ENCODE measurements around the gene SSBP2.
"Not testable (repeated sequence)": the region's sequence is repeated elsewhere in the genome, so short reads cannot be mapped to it uniquely, and the experiment has no call there.

Gene SSBP2

DNA sequence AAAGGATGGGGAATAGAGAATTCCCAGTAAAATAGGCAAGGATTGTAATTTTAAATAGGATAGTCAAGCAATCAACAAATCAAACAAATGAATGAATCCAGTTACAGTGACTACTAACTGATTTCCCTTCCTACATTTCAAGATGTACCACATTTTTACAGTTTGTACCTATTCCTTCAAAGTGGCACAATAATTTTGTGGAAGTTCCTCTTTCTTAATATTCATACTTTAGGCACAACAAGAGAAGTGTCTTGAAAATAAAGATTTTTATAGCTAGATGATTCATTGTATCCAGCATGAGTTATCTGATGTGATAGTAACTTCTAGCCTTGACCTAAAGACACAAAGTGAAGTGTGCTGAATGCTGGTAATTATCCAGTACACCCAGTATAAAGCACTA, 234.8 kb downstream of the SSBP2 start:
- TF ChIP-seq ZNF274 (IDR thresholded peaks at IDR 0.05; ENCODE audit: low read depth, low read length): no peak
- H3K4me3 ChIP-seq (ENCODE audit: low read length): no peak overlapping the region

DNA sequence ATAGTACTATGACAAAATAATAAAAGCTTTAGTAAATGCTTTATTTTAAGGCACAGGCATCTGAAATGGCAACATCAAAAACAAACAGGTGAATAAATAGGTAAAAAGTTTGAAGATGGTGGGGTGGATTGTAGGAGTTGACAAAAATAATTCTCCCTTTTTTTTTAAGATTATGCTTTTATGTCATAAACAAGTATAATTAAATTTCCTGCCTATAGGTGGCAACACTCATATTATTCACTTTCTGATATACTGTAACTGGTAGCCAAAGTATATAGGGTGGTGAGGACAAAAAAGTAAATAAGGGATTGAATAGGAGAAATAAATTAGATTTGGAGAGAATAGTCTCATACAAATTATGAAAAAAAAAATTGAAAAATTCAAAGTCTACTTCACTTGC, 236.9 kb downstream of the SSBP2 start:
- TF ChIP-seq ZNF274 (IDR thresholded peaks at IDR 0.05; ENCODE audit: low read depth, low read length): no peak
- no peak overlapping the region for H3K4me3 ChIP-seq (ENCODE audit: low read length)

DNA sequence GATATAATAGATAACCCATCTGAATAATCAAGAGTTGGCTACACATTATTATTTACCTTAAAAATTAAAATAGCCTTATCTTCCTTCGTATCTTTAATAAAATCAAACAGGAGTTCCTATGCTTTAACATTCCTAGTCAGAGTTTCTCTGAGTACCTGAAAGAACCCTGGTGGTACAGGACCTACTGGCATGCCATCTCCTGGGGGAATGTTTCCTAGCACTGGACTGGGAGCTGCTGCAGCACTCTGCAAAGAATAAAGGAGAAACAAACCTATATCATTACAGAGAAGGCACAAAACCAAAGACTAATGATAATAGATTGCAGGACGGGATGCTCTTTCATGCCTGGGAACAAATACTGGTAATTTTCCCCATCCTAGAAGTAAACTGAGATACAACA, 237.4 kb downstream of the SSBP2 start:
- no peak overlapping the region for H3K4me3 ChIP-seq (ENCODE audit: low read length)
- no peak for TF ChIP-seq ZNF274 (IDR thresholded peaks at IDR 0.05; ENCODE audit: low read depth, low read length)

DNA sequence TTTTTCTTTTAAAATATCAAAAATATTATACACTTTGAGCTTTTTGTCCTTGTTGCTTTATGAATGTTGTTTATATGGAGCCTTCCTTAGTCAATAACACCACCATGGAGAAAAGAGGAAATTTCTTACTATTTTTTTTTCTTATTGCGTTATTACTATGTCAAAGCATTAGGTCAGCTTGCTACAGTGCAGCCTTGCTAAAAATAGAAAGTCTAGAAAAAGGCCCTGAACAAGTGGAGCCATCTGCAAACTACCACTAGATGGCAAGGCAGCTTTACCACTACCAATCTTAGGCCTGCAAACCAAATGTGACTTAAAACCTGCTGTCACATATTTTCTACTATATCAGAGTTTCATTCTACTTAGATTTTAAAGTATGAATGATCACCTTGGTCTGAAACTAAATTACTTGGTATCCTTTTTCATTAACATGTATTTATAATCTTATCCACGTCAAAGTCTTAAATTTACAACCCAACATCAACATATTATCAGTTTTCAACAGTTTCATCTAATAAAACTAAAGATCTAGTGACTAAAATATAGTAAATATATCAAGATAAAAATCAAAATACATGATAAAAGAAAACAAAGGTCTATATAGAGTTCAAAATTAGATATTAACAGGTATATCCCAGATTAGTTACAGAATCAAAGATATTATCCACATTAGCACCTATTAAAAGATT, 243.9 kb downstream of the SSBP2 start:
- no peak overlapping the region for H3K4me3 ChIP-seq (ENCODE audit: low read length)
- TF ChIP-seq ZNF274 (IDR thresholded peaks at IDR 0.05; ENCODE audit: low read depth, low read length): no peak

DNA sequence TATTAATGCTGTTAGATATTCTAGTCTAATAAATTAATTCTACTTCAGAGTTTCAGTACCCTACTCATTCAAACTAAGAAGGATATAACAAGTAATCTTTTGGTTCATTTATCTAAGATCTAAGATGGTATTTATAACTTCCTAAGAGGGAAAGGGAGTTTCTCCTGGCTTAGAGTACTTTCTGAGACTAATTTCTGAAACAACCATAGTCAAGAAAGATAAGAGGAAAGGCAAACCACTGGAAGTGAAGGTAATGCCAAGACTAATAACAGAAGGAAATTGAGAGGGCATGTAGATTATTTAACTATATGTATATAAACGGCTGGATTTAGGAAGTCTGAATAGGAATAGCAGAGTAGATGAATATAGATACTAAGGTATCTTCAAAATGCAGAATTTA, 244.5 kb downstream of the SSBP2 start:
- TF ChIP-seq ZNF274 (IDR thresholded peaks at IDR 0.05; ENCODE audit: low read depth, low read length): no peak
- no peak overlapping the region for H3K4me3 ChIP-seq (ENCODE audit: low read length)

DNA sequence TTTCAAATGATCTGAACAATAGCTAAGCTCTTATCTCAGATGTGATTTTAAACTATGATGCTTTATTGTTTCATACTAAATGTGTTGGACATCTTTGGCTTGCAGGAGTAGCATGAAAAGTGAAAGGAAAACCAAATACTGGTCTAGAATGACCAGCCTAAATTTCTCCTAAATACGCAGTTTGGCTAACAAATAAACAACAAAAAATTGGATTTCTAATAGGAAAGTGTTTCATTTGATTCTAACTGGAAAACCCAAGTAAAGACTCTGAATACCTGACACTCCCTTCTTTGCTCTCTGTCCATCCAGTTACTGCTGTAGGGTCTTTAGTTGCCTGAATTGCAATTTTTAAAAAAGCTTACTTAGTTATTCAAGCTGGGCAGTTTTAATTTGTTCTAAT, 245.2 kb downstream of the SSBP2 start:
- no peak for TF ChIP-seq ZNF274 (IDR thresholded peaks at IDR 0.05; ENCODE audit: low read depth, low read length)
- no peak overlapping the region for H3K4me3 ChIP-seq (ENCODE audit: low read length)

DNA sequence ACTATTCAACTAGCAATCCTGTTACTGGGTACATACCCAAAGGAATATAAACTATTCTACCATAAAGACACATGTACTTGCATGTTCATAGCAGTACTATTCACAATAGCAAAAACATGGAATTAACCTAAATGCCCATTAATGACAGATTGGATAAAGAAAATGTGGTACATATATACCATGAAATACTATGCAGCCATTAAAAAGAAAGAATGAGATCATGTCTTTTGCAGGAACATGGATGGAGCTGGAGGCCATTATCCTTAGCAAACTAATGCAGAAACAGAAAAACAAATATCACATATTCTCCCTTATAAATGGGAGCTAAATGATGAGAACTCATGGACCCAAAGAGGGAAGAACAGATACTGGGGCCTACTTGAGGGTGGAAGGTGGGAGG, 247.3 kb downstream of the SSBP2 start:
- not testable (repeated sequence) for H3K4me3 ChIP-seq (ENCODE audit: low read length)

DNA sequence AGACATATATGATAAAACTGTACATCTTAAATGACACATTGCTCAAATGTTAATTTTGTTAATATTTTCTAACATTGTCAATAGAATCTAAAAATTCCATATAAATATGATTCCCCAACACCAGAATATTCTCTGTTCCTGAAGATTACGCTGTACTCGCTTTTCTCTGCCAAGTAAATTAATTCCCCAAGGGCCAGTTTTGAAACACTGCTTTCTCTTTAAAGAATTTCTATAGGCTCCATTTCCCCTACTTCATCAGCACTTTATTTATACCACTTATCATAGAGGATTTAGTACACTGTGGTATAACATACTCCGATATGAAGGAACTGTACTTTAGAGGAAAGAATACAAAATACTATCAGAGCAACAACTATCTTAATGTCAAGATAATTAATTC, 255.6 kb downstream of the SSBP2 start:
- no peak overlapping the region for H3K4me3 ChIP-seq (ENCODE audit: low read length)
- TF ChIP-seq ZNF274 (IDR thresholded peaks at IDR 0.05; ENCODE audit: low read depth, low read length): no peak

DNA sequence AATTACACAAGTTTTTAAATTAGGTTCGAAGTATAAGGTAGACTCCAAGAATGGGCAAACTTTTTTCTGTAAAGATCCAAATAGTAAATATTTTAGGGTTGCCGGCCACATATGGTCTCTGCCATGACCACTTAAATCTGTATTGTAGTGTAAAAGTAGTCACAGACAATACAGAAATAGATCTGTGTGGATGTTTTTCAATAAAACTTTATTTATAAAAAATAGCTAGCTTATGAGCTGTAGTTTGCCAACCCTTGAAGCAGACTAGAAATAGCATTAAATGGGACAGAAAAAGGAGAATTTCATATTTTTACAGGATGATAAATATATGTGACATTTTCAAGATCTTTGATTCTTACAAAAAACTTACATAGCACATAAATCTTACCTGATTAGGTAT, 262.0 kb downstream of the SSBP2 start:
- no peak overlapping the region for H3K4me3 ChIP-seq (ENCODE audit: low read length)
- no peak for TF ChIP-seq ZNF274 (IDR thresholded peaks at IDR 0.05; ENCODE audit: low read depth, low read length)

DNA sequence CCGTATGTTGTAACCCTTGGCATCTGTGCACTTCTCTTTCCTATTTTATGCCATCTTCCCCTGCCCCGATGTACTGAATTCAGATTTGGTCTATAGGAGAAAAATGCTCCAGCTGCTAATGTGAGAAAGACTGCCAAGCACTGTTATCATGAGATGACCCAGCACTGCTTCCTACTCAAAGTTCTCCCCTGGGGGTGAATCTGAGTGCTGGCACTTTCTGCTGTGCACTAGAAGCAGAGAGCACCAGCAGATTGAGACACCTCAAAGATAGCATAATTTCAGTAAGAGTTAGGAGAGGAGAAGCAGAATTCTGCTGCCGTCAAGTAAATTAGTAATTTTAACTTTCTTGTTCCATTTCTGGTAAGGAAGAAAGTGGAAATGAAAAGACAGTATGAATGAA, 264.2 kb downstream of the SSBP2 start:
- TF ChIP-seq ZNF274 (IDR thresholded peaks at IDR 0.05; ENCODE audit: low read depth, low read length): no peak
- H3K4me3 ChIP-seq (ENCODE audit: low read length): no peak overlapping the region

DNA sequence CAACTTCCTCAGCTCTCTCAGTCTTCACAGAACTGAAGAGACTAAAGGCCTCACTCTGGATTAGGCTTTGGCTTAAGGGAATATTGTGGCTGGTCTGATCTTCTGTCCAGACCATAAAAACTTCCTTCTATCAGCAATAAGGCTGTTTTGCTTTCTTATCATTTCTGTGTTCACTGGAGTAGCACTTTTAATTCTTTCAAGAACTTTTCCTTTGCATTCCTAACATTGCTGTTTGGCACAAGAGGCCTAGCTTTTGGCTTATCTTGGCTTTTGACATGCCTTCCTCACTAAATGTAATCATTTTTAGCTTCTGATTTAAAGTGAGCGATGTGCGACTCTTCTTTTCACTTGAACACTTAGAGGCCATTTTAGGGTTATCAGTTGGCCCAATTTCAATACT, 268.3 kb downstream of the SSBP2 start:
- TF ChIP-seq ZNF274 (IDR thresholded peaks at IDR 0.05; ENCODE audit: low read depth, low read length): no peak
- H3K4me3 ChIP-seq (ENCODE audit: low read length): no peak overlapping the region

DNA sequence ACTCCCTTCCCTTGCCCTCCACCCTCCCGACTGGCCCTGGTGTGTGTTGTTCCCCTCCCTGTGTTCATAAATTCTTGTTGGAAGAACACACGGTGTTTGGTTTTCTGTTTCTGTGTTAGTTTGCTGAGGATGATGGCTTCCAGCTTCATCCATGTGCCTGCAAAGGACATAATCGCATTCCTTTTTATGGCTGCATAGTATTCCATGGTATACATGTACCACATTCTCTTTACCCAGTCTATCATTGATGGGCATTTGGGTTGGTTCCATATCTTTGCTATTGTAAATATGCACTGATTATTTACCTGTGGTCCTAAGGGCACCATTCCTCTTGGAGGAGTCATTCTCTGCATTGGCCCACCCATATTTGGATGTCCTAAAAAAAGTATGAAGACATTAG, 277.5 kb downstream of the SSBP2 start:
- H3K4me3 ChIP-seq (ENCODE audit: low read length): not testable (repeated sequence)

DNA sequence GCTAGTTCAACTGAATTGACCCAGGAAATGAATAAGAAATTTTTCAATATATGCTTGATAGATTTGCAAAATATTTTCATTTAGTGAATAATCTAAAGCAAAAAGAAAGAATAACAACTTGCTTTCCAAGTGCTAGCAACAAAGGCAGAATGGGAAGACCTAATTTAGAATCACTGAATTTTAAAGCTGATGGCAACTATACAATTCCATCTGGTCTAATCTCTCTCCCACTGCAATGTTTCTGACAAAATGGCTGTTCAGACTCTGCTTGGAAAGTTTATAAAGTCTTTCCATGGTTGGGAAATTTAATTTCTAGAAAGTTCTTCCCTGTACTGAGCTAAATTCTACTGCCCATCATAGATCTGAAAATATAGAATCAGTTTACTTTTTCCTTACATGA, 281.2 kb downstream of the SSBP2 start:
- no peak for TF ChIP-seq ZNF274 (IDR thresholded peaks at IDR 0.05; ENCODE audit: low read depth, low read length)

DNA sequence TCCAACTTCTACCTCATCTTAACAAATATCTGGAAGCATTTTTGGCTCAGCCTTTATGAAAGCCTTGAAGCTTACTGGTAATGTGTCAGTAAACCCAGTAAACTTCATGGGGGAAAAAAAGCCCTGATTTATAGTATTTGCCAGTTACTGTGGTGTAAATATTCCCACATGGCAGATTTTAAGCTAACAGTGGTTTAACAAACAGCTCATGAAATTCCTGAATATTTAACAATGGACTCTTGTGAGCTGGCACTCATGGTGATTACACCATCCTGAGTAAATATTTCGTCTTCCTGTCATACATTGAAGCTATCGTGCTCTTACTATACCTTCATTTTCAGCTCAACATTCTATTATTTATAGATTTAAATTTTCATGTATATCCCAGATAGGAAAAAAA, 300.0 kb downstream of the SSBP2 start:
- H3K4me3 ChIP-seq (ENCODE audit: low read length): no peak overlapping the region
- TF ChIP-seq ZNF274 (IDR thresholded peaks at IDR 0.05; ENCODE audit: low read depth, low read length): no peak

More for the DNA sequence above, 281.2 kb downstream of the SSBP2 start:
- H3K4me3 ChIP-seq (ENCODE audit: low read length): no peak overlapping the region

DNA sequence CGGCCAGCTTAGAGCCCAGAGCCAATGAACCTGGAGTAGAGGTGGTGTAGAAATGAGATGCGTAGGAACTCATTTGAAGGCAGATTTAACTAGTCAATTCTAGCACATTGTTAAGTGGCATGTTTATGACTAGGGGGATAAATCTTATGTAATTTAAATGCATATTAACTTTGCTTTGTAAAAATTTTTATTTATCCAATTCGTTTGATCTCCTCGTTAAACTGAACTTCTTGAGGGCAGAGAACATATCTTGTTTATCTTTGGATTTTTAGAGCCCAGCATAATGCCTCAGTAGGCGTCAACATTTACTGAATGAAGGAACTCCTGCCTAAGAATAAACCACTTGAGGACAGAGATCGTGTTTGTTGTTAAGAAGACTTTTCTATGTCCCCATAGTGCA, 315.9 kb downstream of the SSBP2 start:
- H3K4me3 ChIP-seq (ENCODE audit: low read length): no peak overlapping the region
- no peak for TF ChIP-seq ZNF274 (IDR thresholded peaks at IDR 0.05; ENCODE audit: low read depth, low read length)

DNA sequence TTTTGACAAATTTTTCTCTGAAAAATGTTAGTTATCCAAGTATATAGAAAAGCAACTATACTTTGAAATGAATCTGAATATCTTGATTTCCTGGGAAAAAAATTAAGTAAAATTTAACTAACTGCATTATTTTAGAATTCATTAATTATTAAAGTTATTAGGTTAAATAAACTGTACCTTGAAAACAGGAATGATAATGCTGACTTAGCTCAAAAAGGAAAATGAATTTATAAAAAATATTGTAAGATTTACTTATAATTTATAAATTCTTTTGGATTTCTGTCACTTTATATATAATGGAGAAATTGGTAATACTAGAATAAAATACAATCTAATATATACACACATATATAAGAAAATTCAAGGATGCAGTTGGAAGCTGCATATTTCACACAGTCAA, 320.9 kb downstream of the SSBP2 start:
- H3K4me3 ChIP-seq (ENCODE audit: low read length): no peak overlapping the region
- no peak for TF ChIP-seq ZNF274 (IDR thresholded peaks at IDR 0.05; ENCODE audit: low read depth, low read length)

Data from GM08714 (cell line).